B cell (primary cell): ENCODE measurements around the gene RIT2.

ENCODE experiments used
- CTCF ChIP-seq: fragments of 200-600 bp; IDR thresholded peaks from one replicate; pipeline ENCODE4 v1.8.0; 2022; ENCODE audit warnings: antibody characterized with exemption, mild to moderate bottlenecking
- EZH2 ChIP-seq: IDR thresholded peaks from 2 replicates; pipeline ENCODE4 v1.6.1; 2012; ENCODE audit warnings: borderline replicate concordance, low read depth, mild to moderate bottlenecking, moderate library complexity, low read length; ENCODE audit not compliant: insufficient read depth, poor library complexity, severe bottlenecking

- TF ChIP-seq EZH2 (no peak), CTCF (no peak)
Observed at GRCh38 chr18:43139288-43139946, 23.9 kb upstream of the RIT2 start.
